PFSK-1 (cell line): ENCODE measurements around the gene CHRNA1.

ENCODE experiments used
- FOXP2 ChIP-seq: optimal IDR thresholded peaks from 2 replicates; pipeline ENCODE3; 2011; ENCODE audit warnings: borderline replicate concordance, control low read depth, inconsistent platforms; ENCODE audit not compliant: insufficient read depth; ENCODE audit errors: extremely low read length, extremely low read depth
- POLR2AphosphoS5 ChIP-seq: IDR thresholded peaks from 2 replicates; pipeline ENCODE4 v1.6.1; 2012; ENCODE audit warnings: low read depth, mild to moderate bottlenecking, control low read depth, low read length, moderate library complexity
- SIN3A ChIP-seq: IDR thresholded peaks from 2 replicates; pipeline ENCODE4 v1.6.1; 2012; ENCODE audit warnings: mild to moderate bottlenecking, low read length, moderate library complexity, borderline replicate concordance; ENCODE audit not compliant: insufficient read depth
- TAF1 ChIP-seq: IDR thresholded peaks from 2 replicates; pipeline ENCODE4 v1.6.1; 2012; ENCODE audit warnings: low read length, control low read depth, borderline replicate concordance; ENCODE audit not compliant: insufficient read depth
- TF ChIP-seq, protein P1 (sequence below), 2 experiments: IDR thresholded peaks; 2 replicates each; pipeline versions ENCODE4 v1.6.1 to v1.8.0; 2011 to 2012; ENCODE audit warnings: low read depth in 2 of 2, low read length in 2 of 2, control low read depth in 1 of 2, inconsistent platforms in 1 of 2, mild to moderate bottlenecking in 1 of 2, moderate library complexity in 1 of 2; ENCODE audit not compliant: insufficient read depth in 1 of 2

The CHRNA1 gene

DNA sequence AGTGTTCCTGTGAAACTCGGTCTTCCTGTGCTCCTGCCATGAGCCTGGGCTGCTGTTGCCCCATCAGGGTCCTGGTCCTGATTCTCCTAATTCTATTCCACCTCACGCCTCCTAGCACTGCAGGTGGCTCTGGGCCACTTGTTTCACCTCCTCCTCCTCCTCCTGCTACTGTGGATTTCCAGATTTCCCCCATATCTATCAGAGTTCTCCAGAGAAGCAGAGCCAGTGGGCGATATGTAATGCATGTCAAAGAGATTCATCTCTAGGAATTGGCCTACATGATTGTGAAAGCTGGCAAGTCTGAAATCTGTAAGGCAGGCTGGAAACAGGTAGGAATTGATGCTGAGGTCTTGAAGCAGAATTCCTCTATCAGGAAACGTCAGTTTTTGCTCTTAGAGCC, 45.3 kb downstream of the CHRNA1 start:
- TF ChIP-seq POLR2AphosphoS5 (no peak), SIN3A (no peak), FOXP2 (no peak), TAF1 (no peak)
- TF ChIP-seq, protein P1, sequence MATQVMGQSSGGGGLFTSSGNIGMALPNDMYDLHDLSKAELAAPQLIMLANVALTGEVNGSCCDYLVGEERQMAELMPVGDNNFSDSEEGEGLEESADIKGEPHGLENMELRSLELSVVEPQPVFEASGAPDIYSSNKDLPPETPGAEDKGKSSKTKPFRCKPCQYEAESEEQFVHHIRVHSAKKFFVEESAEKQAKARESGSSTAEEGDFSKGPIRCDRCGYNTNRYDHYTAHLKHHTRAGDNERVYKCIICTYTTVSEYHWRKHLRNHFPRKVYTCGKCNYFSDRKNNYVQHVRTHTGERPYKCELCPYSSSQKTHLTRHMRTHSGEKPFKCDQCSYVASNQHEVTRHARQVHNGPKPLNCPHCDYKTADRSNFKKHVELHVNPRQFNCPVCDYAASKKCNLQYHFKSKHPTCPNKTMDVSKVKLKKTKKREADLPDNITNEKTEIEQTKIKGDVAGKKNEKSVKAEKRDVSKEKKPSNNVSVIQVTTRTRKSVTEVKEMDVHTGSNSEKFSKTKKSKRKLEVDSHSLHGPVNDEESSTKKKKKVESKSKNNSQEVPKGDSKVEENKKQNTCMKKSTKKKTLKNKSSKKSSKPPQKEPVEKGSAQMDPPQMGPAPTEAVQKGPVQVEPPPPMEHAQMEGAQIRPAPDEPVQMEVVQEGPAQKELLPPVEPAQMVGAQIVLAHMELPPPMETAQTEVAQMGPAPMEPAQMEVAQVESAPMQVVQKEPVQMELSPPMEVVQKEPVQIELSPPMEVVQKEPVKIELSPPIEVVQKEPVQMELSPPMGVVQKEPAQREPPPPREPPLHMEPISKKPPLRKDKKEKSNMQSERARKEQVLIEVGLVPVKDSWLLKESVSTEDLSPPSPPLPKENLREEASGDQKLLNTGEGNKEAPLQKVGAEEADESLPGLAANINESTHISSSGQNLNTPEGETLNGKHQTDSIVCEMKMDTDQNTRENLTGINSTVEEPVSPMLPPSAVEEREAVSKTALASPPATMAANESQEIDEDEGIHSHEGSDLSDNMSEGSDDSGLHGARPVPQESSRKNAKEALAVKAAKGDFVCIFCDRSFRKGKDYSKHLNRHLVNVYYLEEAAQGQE (IDR thresholded peaks at IDR 0.05; ENCODE audit: insufficient read depth in 1 of 2, low read depth in 2 of 2, low read length in 2 of 2) = no peak

DNA sequence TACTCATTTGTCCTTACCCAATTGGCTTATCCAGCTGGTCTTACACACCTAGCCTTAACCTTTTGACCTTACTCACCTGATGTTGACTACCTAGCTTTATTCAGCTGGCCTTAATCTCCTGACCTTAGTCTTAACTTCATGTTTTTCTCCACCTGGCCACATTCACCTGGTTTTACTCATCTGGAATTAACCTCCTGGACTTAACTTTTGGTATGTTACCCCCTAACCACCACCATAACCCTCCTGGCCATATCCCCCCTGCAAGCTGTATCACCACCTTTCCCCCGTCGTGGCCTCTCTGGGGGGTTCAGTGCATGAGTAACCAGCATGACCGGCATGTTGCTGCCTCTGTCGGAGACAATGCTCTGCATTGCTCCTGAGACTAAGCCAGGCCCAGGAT, 45.7 kb downstream of the CHRNA1 start:
- TF ChIP-seq FOXP2 = no peak
- no peak for TF ChIP-seq SIN3A
- no peak for TF ChIP-seq POLR2AphosphoS5
- TF ChIP-seq TAF1 = no peak
- TF ChIP-seq, protein P1 (IDR thresholded peaks at IDR 0.05; ENCODE audit: insufficient read depth in 1 of 2, low read depth in 2 of 2, low read length in 2 of 2) = no peak

DNA sequence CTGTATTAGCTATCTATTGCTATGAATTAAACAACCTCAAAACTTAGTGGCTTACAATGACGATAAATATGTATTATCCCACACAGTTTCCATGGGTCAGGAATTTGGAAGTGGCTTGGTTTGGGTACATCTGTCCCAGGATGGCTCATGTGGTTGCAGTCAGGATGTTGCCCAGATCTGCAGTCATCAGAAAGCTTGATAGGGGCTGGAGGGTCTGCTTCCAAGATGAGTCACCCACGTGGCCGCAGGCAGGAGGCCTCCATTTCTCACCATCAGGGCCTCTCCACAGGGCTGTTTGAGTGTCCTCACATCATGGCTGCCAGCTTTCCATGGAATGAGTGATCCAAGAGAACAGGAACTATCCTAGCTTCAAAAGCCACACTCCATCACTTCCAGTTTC, 46.4 kb downstream of the CHRNA1 start:
- TF ChIP-seq SIN3A = no peak
- TF ChIP-seq, protein P1 (IDR thresholded peaks at IDR 0.05; ENCODE audit: insufficient read depth in 1 of 2, low read depth in 2 of 2, low read length in 2 of 2) = no peak
- no peak for TF ChIP-seq POLR2AphosphoS5
- TF ChIP-seq FOXP2 = no peak
- TF ChIP-seq TAF1 = no peak

DNA sequence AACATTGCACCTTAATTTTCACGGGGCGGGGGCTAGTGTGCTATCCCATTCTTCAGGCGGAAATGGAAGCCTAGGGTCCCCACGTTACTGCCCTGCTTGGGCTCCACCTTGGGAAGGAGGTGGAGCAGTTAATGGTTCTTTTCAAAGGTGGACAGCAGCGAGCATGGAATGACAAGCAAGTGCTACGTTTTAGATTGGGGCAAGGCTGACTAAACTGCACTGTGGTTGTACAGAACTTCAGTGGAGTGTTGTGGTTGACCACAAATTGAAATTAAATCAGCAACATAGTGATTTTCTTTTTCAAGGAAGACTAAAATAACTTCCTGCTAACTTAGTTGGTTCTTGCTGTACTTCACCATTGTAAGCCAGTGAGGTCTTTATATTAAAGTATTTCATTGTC, 47.0 kb downstream of the CHRNA1 start:
- no peak for TF ChIP-seq POLR2AphosphoS5
- TF ChIP-seq FOXP2 = no peak
- no peak for TF ChIP-seq SIN3A
- TF ChIP-seq TAF1 = no peak
- TF ChIP-seq, protein P1 (IDR thresholded peaks at IDR 0.05; ENCODE audit: insufficient read depth in 1 of 2, low read depth in 2 of 2, low read length in 2 of 2) = no peak

DNA sequence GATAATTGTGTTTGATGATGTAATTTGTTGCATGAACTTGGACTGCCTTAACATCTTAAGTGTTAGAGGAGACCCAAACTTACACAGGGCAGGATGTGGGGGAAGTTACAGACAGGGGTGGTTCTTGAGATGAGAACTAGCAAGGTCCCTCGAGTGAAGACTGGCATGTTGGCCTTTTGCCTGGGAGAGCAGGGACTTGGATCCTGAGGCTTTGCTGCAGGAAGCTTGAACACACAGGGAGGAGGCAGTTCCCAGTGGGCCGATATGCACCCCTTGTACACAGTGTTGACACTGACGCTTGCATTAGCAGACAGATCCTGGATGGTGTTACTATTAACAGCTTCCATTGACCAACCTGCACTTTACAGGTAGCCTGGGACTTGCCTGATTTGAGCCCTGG, 47.5 kb downstream of the CHRNA1 start:
- no peak for TF ChIP-seq TAF1
- TF ChIP-seq, protein P1 (IDR thresholded peaks at IDR 0.05; ENCODE audit: insufficient read depth in 1 of 2, low read depth in 2 of 2, low read length in 2 of 2) = no peak
- no peak for TF ChIP-seq FOXP2
- no peak for TF ChIP-seq SIN3A
- TF ChIP-seq POLR2AphosphoS5 = no peak
